Left colon (tissue), 2 donors: ENCODE results near the gene ZNF727. TPM values are rescaled to one million over a fixed set of nuclear protein-coding genes. Genes with fewer than 3 reads are reported as not detected.
"Not testable (repeated sequence)": the region's sequence is repeated elsewhere in the genome, so short reads cannot be mapped to it uniquely, and the experiment has no call there.

ENCODE experiments used
- ATAC-seq: fragments of 200-7000 bp; cut with Tn5 transposase; one replicate; pipeline ENCODE4 v1.9.1; 2020; ENCODE audit warnings: mild to moderate bottlenecking, moderate library complexity
- DNase-seq, 2 donors: peaks; one replicate each; pipeline ENCODE4 v3.0.0-alpha.2; 2020
- intact Hi-C, 2 donors: fragments of 100-400 bp; cut with DNase I in 1 of 2; cut with micrococcal nuclease in 1 of 2; formaldehyde crosslinking; loops; one replicate each; pipeline versions ENCODE4 v1.11.2 to v1.14.0; 2022; cut with DNase I, micrococcal nuclease
- long read RNA-seq: library from polyadenylated mRNA; unstranded; transcript quantifications from one replicate; pipeline ENCODE4 v2.0.0, GENCODE V29; 2021
- total RNA-seq, 2 donors: library from RNA; stranded (reverse); fragmentation: NEBNext Ultra II Directional; extraction: Animal tissue kit (Norgen Biotek cat#: 25700); gene quantifications; one replicate each; pipeline ENCODE4 v1.2.1, GENCODE V29; 2021
- donor health status: DM: no; HTN: no; CAD: no.
- donor health status: DM: yes; HTN: yes; CAD: no.

The ZNF727 gene
- 1 to 10 TPM; 1.1 to 1.6 TPM for total RNA-seq
- long read RNA-seq: 0 reads

DNA sequence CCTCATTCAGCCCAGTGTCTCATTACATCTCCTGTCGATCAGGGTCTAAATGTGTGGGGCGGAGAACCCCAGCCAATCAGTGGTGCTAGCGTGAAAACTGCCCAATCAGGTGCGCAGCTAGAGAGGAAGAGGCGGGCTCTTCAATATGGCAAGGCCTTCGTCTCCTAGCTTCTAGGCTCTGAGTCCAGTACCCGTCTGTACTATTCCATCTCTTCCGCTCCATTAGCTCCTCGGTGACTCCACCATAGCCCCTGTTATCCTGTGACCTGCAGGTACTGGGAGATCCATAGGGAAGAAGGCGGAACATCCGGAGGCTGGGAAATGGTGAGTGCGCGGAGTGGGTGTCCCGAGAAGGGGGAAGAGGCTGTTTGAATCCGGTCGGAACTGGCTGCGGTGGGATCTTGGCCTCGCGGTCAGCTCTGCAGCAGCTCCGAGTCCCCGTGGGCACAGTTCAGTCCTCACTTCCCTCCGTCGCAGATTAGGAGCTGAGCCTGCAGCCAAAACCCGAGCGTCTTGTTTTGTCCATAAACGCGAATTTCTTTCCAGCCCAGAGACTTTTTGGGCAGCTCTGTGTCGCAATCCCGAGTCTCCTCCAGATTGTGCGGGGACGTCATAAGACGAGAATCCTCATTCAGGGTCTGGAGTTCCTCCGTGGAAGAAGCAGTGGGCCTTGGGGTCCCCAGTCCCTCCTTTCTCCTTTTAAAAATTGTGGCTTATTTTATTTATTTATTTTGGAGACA, at the start of gene ZNF727:
TSS of gene ZNF727 (plus strand) at position 134 of the 740 bp plus-strand sequence. CDS start at position 322, 188 bp downstream.
- peak; percentile 86 for ATAC-seq
- peak; percentile 48 to 67 for DNase-seq
- intact Hi-C loops: no loop called here

GRCh38 chr7:63998549-63998948, 46.7 kb upstream of the ZNF727 start, which contains the start of gene ZNF722:
Gene ZNF722, plus strand, starts transcription at chr7:63998849. Its CDS starts 113 bp downstream, at chr7:63998962.
- intact Hi-C loops: no loop called here
- no peak for ATAC-seq
- no peak for DNase-seq

- intact Hi-C loops, DNase-seq, ATAC-seq: not testable (repeated sequence)
Measured at GRCh38 chr7:64015496-64015895, 29.7 kb upstream of the ZNF727 start.

GRCh38 chr7:64035388-64035787, 9.8 kb upstream of the ZNF727 start:
- intact Hi-C loops: no loop called here
- DNase-seq (no peak), ATAC-seq (no peak)

DNA sequence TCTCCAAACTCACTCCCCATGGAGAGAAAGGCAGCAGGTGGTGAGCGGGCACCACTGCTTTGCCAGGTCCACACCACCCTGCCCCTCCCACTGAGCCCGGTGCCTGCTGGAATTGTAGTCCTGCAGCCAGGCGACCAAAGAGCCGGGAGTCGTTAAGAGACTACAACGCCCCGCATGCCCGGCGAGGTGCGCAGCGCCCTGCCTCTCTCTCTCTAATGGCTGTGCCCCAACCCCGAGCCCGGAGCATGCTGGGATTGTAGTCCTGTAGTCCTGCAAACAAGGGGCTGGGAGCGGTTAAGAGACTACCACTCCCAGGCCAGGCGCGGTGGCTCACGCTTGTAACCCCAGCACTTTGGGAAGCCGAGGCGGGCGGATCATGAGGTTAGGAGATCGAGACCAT, 8.1 kb upstream of the ZNF727 start:
- intact Hi-C loops: no loop called here
- ATAC-seq: no peak
- DNase-seq: no peak

GRCh38 chr7:64046041-64046389, 781 bp downstream of the ZNF727 start:
- ATAC-seq (no peak), DNase-seq (no peak)
- intact Hi-C loops: no loop called here

DNA sequence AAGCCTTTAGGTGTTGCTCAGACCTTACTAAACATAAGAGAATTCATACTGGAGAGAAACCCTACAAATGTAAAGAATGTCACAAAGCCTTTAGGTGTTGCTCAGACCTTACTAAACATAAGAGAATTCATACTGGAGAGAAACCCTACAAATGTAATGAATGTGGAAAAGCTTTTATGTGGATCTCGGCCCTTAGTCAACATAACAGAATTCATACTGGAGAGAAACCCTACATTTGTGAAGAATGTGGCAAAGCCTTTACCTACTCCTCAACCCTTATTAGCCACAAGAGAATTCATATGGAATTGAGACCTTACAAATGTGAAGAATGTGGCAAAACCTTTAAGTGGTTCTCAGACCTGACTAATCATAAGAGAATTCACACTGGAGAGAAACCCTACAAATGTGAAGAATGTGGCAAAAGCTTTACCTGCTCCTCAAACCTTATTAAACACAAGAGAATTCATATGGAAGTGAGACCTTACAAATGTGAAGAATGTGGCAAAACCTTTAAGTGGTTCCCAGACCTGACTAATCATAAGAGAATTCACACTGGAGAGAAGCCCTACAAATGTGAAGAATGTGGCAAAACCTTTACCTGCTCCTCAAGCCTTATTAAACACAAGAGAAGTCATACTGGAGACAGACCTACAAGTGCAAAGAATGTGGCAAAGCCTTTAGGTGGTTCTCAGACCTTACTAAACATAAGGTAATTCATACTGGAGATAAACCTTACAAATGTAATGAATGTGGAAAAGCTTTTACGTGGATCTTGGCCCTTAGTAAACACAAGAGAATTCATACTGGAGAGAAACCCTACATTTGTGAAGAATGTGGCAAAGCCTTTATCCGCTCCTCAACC, 32.8 kb downstream of the ZNF727 start:
- ATAC-seq, intact Hi-C loops: not testable (repeated sequence)

GRCh38 chr7:64078699-64078994, 33.4 kb downstream of the ZNF727 start:
- intact Hi-C loops: no loop called here
- DNase-seq (no peak), ATAC-seq (no peak)

More for the DNA sequence above, 32.8 kb downstream of the ZNF727 start:
- DNase-seq: not testable (repeated sequence)

- DNase-seq: no peak
- ATAC-seq: no peak
- intact Hi-C loops: no loop called here
Measured at GRCh38 chr7:64087501-64087900, 42.3 kb downstream of the ZNF727 start.

DNA sequence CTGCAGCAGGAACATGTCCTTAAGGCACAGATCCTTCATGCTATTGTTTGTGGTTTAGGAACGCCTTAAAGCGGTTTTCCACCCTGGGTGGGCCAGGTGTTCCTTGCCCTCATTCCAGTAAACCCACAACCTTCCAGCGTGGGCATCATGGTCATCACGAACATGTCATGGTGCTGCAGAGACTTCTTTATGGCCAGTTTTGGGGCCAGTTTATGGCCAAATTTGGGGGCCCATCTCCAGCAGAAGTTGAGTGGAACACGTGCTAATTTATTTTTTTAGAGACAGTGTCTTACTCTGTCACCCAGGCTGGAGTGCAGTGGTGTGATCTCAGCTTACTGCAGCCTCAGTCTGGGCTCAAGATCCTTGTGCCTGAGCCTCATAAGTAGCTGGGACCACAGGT, 43.6 kb downstream of the ZNF727 start:
- DNase-seq, ATAC-seq, intact Hi-C loops: not testable (repeated sequence)

Other genes with a start within 250 kb of the ZNF727 start
- gene ZNF722, start 46.6 kb upstream of the ZNF727 start, total RNA-seq: not detected
- not detected for gene ZNF735, start 161.8 kb downstream of the ZNF727 start, total RNA-seq
- not detected for gene ZNF679, start 183.0 kb downstream of the ZNF727 start, total RNA-seq